Thyroid gland (tissue), 4 donors: ENCODE measurements around the gene ZNF618.

Experiments
- CTCF ChIP-seq, 6 experiments: fragments of 200-600 bp in 3 of 6; fragments of 450-650 bp in 3 of 6; sonication (generic) in 3 of 6; IDR thresholded peaks; one replicate each; pipeline ENCODE4 v1.5.1; 2016 to 2019; ENCODE audit warnings: antibody characterized with exemption in 6 of 6, mild to moderate bottlenecking in 2 of 6, inconsistent platforms in 1 of 6, moderate library complexity in 1 of 6
- POLR2A ChIP-seq, 2 donors: fragments of 450-650 bp; IDR thresholded peaks; one replicate each; pipeline ENCODE4 v1.6.1; 2017; ENCODE audit warnings: antibody characterized with exemption in 2 of 2, mild to moderate bottlenecking in 2 of 2, moderate library complexity in 1 of 2

GRCh38 chr9:114099669-114100270 lies 223.7 kb downstream of the ZNF618 start:
- TF ChIP-seq CTCF (IDR thresholded peaks at IDR 0.05) (no peak), POLR2A (IDR thresholded peaks at IDR 0.05) (no peak)
